CD4-positive, alpha-beta T cell (primary cell): ENCODE results near the gene WNK1. TPM values are rescaled to one million over a fixed set of nuclear protein-coding genes. Genes with fewer than 3 reads are reported as not detected.

ENCODE experiments used
- ATAC-seq: fragments of 200-7000 bp; cut with Tn5 transposase; one replicate; pipeline ENCODE4 v1.10.0; 2022; ENCODE audit warnings: mild to moderate bottlenecking; ENCODE audit not compliant: poor library complexity
- CTCF ChIA-PET: fragments of 350-600 bp; sonication (Branson Sonifier 250); formaldehyde crosslinking; loops from one replicate; lab custom pipeline; 2021; ENCODE audit warnings: antibody characterized with exemption, inconsistent platforms; lab: Charles Lee
- POLR2A ChIA-PET: fragments of 350-600 bp; sonication (Branson Sonifier 250); formaldehyde crosslinking; loops from one replicate; lab custom pipeline; 2021; ENCODE audit warnings: antibody characterized with exemption, inconsistent platforms; lab: Charles Lee
- DNase-seq, 14 experiments: peaks; one replicate each; pipeline ENCODE4 v3.0.0-alpha.2; 2013 to 2020; ENCODE audit warnings: mixed read lengths in 2 of 14
- H3K27ac ChIP-seq, 2 donors: one replicate each; pipeline versions ENCODE4 v1.5.1 to v1.7.0; 2013; ENCODE audit warnings: low read length in 2 of 2, low read depth in 1 of 2, mild to moderate bottlenecking in 1 of 2
- H3K27me3 ChIP-seq, 2 experiments: 1 replicate in 1 of 2; 2 replicates in 1 of 2; pipeline versions ENCODE4 v1.6.1 to v1.7.0; 2013; ENCODE audit warnings: low read length in 2 of 2, control low read depth in 1 of 2, mild to moderate bottlenecking in 1 of 2, moderate library complexity in 1 of 2; ENCODE audit not compliant: insufficient read depth in 2 of 2, control insufficient read depth in 1 of 2
- H3K36me3 ChIP-seq: one replicate; pipeline ENCODE4 v1.6.1; 2013; ENCODE audit warnings: low read length, control low read depth; ENCODE audit not compliant: insufficient read depth
- H3K4me1 ChIP-seq: one replicate; pipeline ENCODE4 v1.6.1; 2013; ENCODE audit warnings: low read length, control low read depth; ENCODE audit not compliant: insufficient read depth
- H3K4me3 ChIP-seq: one replicate; pipeline ENCODE4 v1.5.1; 2013; ENCODE audit warnings: mild to moderate bottlenecking, low read length, moderate library complexity
- H3K9me3 ChIP-seq, 2 experiments: 1 replicate in 1 of 2; 2 replicates in 1 of 2; pipeline versions ENCODE4 v1.6.1 to v1.7.0; 2013; ENCODE audit warnings: low read length in 2 of 2, mild to moderate bottlenecking in 2 of 2, control low read depth in 1 of 2, moderate library complexity in 1 of 2; ENCODE audit not compliant: control insufficient read depth in 1 of 2, insufficient read depth in 1 of 2
- H3K27ac Mint-ChIP-seq: one replicate; pipeline ENCODE4 v1.8.0; 2020; ENCODE audit warnings: mixed read lengths
- H3K27me3 Mint-ChIP-seq: one replicate; pipeline ENCODE4 v1.8.0; 2021; ENCODE audit warnings: mixed read lengths
- H3K36me3 Mint-ChIP-seq: one replicate; pipeline ENCODE4 v1.8.0; 2021; ENCODE audit warnings: low read depth, mixed read lengths
- H3K4me1 Mint-ChIP-seq: one replicate; pipeline ENCODE4 v1.8.0; 2021; ENCODE audit warnings: low read depth, mixed read lengths
- H3K4me3 Mint-ChIP-seq: one replicate; pipeline ENCODE4 v1.8.0; 2020; ENCODE audit warnings: mild to moderate bottlenecking, mixed read lengths
- H3K9me3 Mint-ChIP-seq: one replicate; pipeline ENCODE4 v1.8.0; 2020; ENCODE audit warnings: mixed read lengths
- CTCF ChIP-seq: fragments of 200-600 bp; IDR thresholded peaks from one replicate; pipeline ENCODE4 v1.8.0; 2022; ENCODE audit warnings: antibody characterized with exemption, mild to moderate bottlenecking
- intact Hi-C, 2 experiments: fragments of 100-400 bp; cut with DNase I in 1 of 2; cut with micrococcal nuclease in 1 of 2; formaldehyde crosslinking; loops; one replicate each; pipeline versions ENCODE4 v1.15.1 to v1.9.0; 2023 to 2025; cut with DNase I, micrococcal nuclease
- total RNA-seq, 174 experiments: library from RNA in 2 of 174; stranded (reverse) in 2 of 174; gene quantifications; one replicate each; pipeline ENCODE4 v1.2.3 and lab custom pipeline; 2021 to 2026

WNK1 gene
- total RNA-seq, 2 experiments from 2014 or later = 193 to 198 TPM

GRCh38 chr12:817941-818600 lies 65.7 kb downstream of the WNK1 start:
- Mint-ChIP-seq H3K4me1 (peaks cover 65% of the 10 kb centered on the region), H3K36me3 (peaks cover 72% of the 10 kb centered on the region), H3K4me3 (no peak overlapping the region), H3K27me3 (no peaks in the 10 kb centered on the region), H3K9me3 (peaks cover 2% of the 10 kb centered on the region), H3K27ac (peak overlapping the region; percentile 18)
- ATAC-seq (no peak), DNase-seq (no peak)
- no peaks in the 10 kb centered on the region for H3K27me3 ChIP-seq
- CTCF ChIA-PET = interaction anchor here (1.4 to 3.5 kb wide), 2 partner anchors 16 to 242 kb away, joined by 3 to 16 read pairs; no protein-coding TSS in a partner anchor
- TF ChIP-seq CTCF = no peak
- peaks cover 35% of the 10 kb centered on the region for H3K36me3 ChIP-seq
- H3K27ac ChIP-seq = no peak overlapping the region
- POLR2A ChIA-PET = no interaction called here
- intact Hi-C loops = loop anchor here (5.0 kb wide), 1 partner anchor 274 kb away; no protein-coding TSS in a partner anchor
- H3K4me3 ChIP-seq = no peak overlapping the region
- H3K9me3 ChIP-seq = no peaks in the 10 kb centered on the region
- peaks cover 4% of the 10 kb centered on the region for H3K4me1 ChIP-seq

GRCh38 chr12:818733-819132 lies 66.4 kb downstream of the WNK1 start:
- no peak overlapping the region for H3K4me3 Mint-ChIP-seq
- peaks cover 64% of the 10 kb centered on the region for H3K4me1 Mint-ChIP-seq
- ATAC-seq = no peak
- ChIA-PET CTCF (interaction anchor here (1.4 to 3.5 kb wide), 2 partner anchors 16 to 243 kb away, joined by 3 to 16 read pairs; no protein-coding TSS in a partner anchor), POLR2A (no interaction called here)
- H3K27ac ChIP-seq = no peak overlapping the region
- H3K27me3 Mint-ChIP-seq = no peaks in the 10 kb centered on the region
- no peak for TF ChIP-seq CTCF
- intact Hi-C loops = loop anchor here (5.0 kb wide), 1 partner anchor 274 kb away; no protein-coding TSS in a partner anchor
- peaks cover 72% of the 10 kb centered on the region for H3K36me3 Mint-ChIP-seq
- H3K36me3 ChIP-seq = peaks cover 35% of the 10 kb centered on the region
- H3K4me3 ChIP-seq = no peak overlapping the region
- DNase-seq = no peak
- H3K9me3 ChIP-seq = no peaks in the 10 kb centered on the region
- no peaks in the 10 kb centered on the region for H3K27me3 ChIP-seq
- H3K4me1 ChIP-seq = peaks cover 4% of the 10 kb centered on the region
- H3K27ac Mint-ChIP-seq = peak overlapping the region; percentile 18
- peaks cover 3% of the 10 kb centered on the region for H3K9me3 Mint-ChIP-seq

- no peaks in the 10 kb centered on the region for H3K27me3 ChIP-seq
- Mint-ChIP-seq H3K4me3 (peak overlapping the region; percentile 31), H3K9me3 (peaks cover 3% of the 10 kb centered on the region), H3K27me3 (no peaks in the 10 kb centered on the region), H3K27ac (peak overlapping the region; percentile 61), H3K36me3 (peaks cover 71% of the 10 kb centered on the region), H3K4me1 (peaks cover 68% of the 10 kb centered on the region)
- POLR2A ChIA-PET = interaction anchor here (0.7 to 1.5 kb wide), 2 partner anchors 69 to 170 kb away, joined by 3 to 4 read pairs; no protein-coding TSS in a partner anchor
- H3K4me1 ChIP-seq = peaks cover 4% of the 10 kb centered on the region
- peaks cover 26% of the 10 kb centered on the region for H3K36me3 ChIP-seq
- no peak overlapping the region for H3K4me3 ChIP-seq
- CTCF ChIA-PET = interaction anchor here (0.6 to 1.1 kb wide), 5 partner anchors 139 to 274 kb away, joined by 3 to 5 read pairs (median 3); no protein-coding TSS in a partner anchor
- H3K27ac ChIP-seq = no peak overlapping the region
- no peaks in the 10 kb centered on the region for H3K9me3 ChIP-seq
- intact Hi-C loops = no loop called here
- DNase-seq (no peak), ATAC-seq (no peak)
- TF ChIP-seq CTCF = no peak
These were observed 68.0 kb downstream of the WNK1 start for GRCh38 chr12:820336-820735.
